Fibroblast of mammary gland (primary cell): ENCODE data around the gene NTN3.
A peak's percentile ranks its signal among the peaks of the same experiment; 100 is the strongest.

ENCODE experiments used
- DNase-seq: peaks from one replicate; pipeline ENCODE4 v3.0.0-alpha.2; 2010; ENCODE audit warnings: low read depth
- H3K4me3 ChIP-seq: 2 replicates; pipeline ENCODE4 v1.5.1; 2011; ENCODE audit warnings: low read depth, mild to moderate bottlenecking, low read length, moderate library complexity; ENCODE audit not compliant: control insufficient read depth
- TF ChIP-seq, protein P1 (sequence below): conservative IDR thresholded peaks from 2 replicates; pipeline ENCODE4 v1.5.1; 2011; ENCODE audit warnings: low read depth, low read length, inconsistent platforms; ENCODE audit not compliant: control insufficient read depth, insufficient read depth

Gene NTN3

DNA sequence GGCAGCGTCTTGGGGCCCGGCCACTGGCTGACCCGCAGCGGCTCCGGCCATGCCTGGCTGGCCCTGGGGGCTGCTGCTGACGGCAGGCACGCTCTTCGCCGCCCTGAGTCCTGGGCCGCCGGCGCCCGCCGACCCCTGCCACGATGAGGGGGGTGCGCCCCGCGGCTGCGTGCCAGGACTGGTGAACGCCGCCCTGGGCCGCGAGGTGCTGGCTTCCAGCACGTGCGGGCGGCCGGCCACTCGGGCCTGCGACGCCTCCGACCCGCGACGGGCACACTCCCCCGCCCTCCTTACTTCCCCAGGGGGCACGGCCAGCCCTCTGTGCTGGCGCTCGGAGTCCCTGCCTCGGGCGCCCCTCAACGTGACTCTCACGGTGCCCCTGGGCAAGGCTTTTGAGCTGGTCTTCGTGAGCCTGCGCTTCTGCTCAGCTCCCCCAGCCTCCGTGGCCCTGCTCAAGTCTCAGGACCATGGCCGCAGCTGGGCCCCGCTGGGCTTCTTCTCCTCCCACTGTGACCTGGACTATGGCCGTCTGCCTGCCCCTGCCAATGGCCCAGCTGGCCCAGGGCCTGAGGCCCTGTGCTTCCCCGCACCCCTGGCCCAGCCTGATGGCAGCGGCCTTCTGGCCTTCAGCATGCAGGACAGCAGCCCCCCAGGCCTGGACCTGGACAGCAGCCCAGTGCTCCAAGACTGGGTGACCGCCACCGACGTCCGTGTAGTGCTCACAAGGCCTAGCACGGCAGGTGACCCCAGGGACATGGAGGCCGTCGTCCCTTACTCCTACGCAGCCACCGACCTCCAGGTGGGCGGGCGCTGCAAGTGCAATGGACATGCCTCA is 773 bp downstream of the NTN3 start:
- TF ChIP-seq, protein P1, sequence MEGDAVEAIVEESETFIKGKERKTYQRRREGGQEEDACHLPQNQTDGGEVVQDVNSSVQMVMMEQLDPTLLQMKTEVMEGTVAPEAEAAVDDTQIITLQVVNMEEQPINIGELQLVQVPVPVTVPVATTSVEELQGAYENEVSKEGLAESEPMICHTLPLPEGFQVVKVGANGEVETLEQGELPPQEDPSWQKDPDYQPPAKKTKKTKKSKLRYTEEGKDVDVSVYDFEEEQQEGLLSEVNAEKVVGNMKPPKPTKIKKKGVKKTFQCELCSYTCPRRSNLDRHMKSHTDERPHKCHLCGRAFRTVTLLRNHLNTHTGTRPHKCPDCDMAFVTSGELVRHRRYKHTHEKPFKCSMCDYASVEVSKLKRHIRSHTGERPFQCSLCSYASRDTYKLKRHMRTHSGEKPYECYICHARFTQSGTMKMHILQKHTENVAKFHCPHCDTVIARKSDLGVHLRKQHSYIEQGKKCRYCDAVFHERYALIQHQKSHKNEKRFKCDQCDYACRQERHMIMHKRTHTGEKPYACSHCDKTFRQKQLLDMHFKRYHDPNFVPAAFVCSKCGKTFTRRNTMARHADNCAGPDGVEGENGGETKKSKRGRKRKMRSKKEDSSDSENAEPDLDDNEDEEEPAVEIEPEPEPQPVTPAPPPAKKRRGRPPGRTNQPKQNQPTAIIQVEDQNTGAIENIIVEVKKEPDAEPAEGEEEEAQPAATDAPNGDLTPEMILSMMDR: no peak
- H3K4me3 ChIP-seq: no peak overlapping the region
- DNase-seq: no peak

- TF ChIP-seq, protein P1: no peak
- H3K4me3 ChIP-seq: no peak overlapping the region
- DNase-seq: no peak
Observed at GRCh38 chr16:2472488-2472864, 1.4 kb downstream of the NTN3 start.

DNA sequence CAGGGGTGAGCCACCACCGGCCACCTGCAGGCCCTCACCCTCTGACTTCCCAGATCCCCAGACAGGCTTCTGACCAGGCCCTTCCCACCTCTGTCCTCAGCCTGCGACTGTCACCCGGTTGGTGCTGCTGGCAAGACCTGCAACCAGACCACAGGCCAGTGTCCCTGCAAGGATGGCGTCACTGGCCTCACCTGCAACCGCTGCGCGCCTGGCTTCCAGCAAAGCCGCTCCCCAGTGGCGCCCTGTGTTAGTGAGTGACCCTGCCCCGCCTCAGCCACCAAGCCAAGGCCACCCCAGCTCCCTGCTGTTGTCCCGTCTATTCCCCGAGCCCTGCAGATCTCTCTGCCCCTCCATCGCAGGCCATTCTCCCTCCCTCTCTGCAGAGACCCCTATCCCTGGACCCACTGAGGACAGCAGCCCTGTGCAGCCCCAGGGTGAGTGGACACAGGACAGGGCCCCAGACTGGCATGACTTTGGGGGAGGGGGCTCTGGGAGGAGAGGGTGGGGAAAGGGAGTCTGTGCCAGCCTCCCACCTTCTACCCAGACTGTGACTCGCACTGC is 1.9 kb downstream of the NTN3 start:
- TF ChIP-seq, protein P1: no peak
- no peak for DNase-seq
- no peak overlapping the region for H3K4me3 ChIP-seq

GRCh38 chr16:2473446-2473926 is 2.4 kb downstream of the NTN3 start:
- no peak for DNase-seq
- H3K4me3 ChIP-seq: no peak overlapping the region
- TF ChIP-seq, protein P1: no peak

GRCh38 chr16:2473999-2474876 is 3.1 kb downstream of the NTN3 start:
- H3K4me3 ChIP-seq: peak overlapping the region; percentile 61
- no peak for DNase-seq
- TF ChIP-seq, protein P1: no peak

GRCh38 chr16:2474877-2475412 is 3.8 kb downstream of the NTN3 start, which contains the start of gene TBC1D24:
Gene TBC1D24, plus strand, starts transcription at chr16:2475127. Its CDS starts 21,022 bp downstream, at chr16:2496149.
- TF ChIP-seq, protein P1: no peak
- H3K4me3 ChIP-seq: peak within 1 kb of the TSS; percentile 61
- DNase-seq: peak; percentile 65
